HCT116 (cell line): Measurements from ENCODE around the gene C1orf116.

Experiments used
- CBX3 ChIP-seq: IDR thresholded peaks from 2 replicates; pipeline ENCODE4 v1.6.1; 2012; ENCODE audit warnings: low read depth
- CTCF ChIP-seq, 3 experiments: fragments of 200-600 bp in 1 of 3; sonication (generic) in 1 of 3; IDR thresholded peaks in 2 of 3; conservative IDR thresholded peaks in 1 of 3; 2 replicates each; pipeline ENCODE4 v1.5.1; 2012 to 2017; ENCODE audit warnings: low read depth in 2 of 3, low read length in 2 of 3, antibody characterized with exemption in 1 of 3, borderline replicate concordance in 1 of 3, control low read depth in 1 of 3, mild to moderate bottlenecking in 1 of 3, mixed read lengths in 1 of 3, mixed run types in 1 of 3, moderate library complexity in 1 of 3; ENCODE audit not compliant: insufficient read depth in 1 of 3
- EZH2 ChIP-seq: fragments of 200-600 bp; sonication (generic); IDR thresholded peaks from 2 replicates; pipeline ENCODE4 v1.6.1; 2017; ENCODE audit warnings: antibody characterized with exemption, mixed run types
- EZH2phosphoT487 ChIP-seq: fragments of 200-600 bp; IDR thresholded peaks from 2 replicates; pipeline ENCODE4 v1.6.1; 2018; ENCODE audit warnings: antibody characterized with exemption, borderline replicate concordance
- JUND ChIP-seq: IDR thresholded peaks from 2 replicates; pipeline ENCODE4 v1.6.1; 2012
- MAX ChIP-seq: IDR thresholded peaks from 2 replicates; pipeline ENCODE4 v1.6.1; 2012
- POLR2A ChIP-seq: IDR thresholded peaks from 2 replicates; pipeline ENCODE4 v1.7.0; 2011; ENCODE audit warnings: borderline replicate concordance; ENCODE audit not compliant: insufficient read depth, insufficient read length; ENCODE audit errors: extremely low read depth
- RAD21 ChIP-seq: IDR thresholded peaks from 2 replicates; pipeline ENCODE4 v1.6.1; 2012; ENCODE audit warnings: low read depth, mild to moderate bottlenecking
- SP1 ChIP-seq: IDR thresholded peaks from 2 replicates; pipeline ENCODE4 v1.6.1; 2012; ENCODE audit warnings: low read depth
- TCF7L2 ChIP-seq: IDR thresholded peaks from 2 replicates; pipeline ENCODE4 v1.7.0; 2011; ENCODE audit warnings: borderline replicate concordance, inconsistent platforms; ENCODE audit not compliant: insufficient read depth, insufficient read length; ENCODE audit errors: extremely low read depth
- ZFX ChIP-seq: fragments of 450-650 bp; IDR thresholded peaks from 2 replicates; pipeline ENCODE4 v1.6.1; 2017
- TF ChIP-seq, protein P1 (sequence below): IDR thresholded peaks from 2 replicates; pipeline ENCODE4 v1.6.1; 2012; ENCODE audit warnings: low read depth

DNA sequence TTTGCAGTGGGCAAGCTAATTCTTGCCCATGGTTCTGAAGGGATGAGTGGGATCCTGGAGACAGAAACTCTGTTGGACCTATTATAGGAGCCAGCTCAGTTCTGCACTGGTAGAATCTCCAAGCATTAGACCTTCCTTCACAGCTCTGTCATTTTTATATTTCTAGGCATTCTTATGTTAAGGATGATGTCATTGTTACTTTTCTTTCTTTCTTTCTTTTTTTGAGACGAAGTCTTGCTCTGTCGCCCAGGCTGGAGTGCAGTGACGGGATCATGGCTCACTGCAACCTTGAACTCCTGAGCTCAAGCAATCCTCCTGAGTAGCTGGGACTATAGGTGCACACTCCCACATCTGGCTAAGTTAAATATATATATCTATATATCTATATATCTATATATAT, 28.0 kb upstream of the C1orf116 start:
- TF ChIP-seq MAX, result no peak
- no peak for TF ChIP-seq CTCF (IDR thresholded peaks at IDR 0.05 in 2 of 3, conservative IDR thresholded peaks at IDR 0.05 in 1 of 3; ENCODE audit: borderline replicate concordance in 1 of 3, insufficient read depth in 1 of 3, low read depth in 2 of 3, low read length in 2 of 3)
- TF ChIP-seq EZH2, result no peak
- TF ChIP-seq RAD21, result no peak
- no peak for TF ChIP-seq POLR2A
- TF ChIP-seq, protein P1, sequence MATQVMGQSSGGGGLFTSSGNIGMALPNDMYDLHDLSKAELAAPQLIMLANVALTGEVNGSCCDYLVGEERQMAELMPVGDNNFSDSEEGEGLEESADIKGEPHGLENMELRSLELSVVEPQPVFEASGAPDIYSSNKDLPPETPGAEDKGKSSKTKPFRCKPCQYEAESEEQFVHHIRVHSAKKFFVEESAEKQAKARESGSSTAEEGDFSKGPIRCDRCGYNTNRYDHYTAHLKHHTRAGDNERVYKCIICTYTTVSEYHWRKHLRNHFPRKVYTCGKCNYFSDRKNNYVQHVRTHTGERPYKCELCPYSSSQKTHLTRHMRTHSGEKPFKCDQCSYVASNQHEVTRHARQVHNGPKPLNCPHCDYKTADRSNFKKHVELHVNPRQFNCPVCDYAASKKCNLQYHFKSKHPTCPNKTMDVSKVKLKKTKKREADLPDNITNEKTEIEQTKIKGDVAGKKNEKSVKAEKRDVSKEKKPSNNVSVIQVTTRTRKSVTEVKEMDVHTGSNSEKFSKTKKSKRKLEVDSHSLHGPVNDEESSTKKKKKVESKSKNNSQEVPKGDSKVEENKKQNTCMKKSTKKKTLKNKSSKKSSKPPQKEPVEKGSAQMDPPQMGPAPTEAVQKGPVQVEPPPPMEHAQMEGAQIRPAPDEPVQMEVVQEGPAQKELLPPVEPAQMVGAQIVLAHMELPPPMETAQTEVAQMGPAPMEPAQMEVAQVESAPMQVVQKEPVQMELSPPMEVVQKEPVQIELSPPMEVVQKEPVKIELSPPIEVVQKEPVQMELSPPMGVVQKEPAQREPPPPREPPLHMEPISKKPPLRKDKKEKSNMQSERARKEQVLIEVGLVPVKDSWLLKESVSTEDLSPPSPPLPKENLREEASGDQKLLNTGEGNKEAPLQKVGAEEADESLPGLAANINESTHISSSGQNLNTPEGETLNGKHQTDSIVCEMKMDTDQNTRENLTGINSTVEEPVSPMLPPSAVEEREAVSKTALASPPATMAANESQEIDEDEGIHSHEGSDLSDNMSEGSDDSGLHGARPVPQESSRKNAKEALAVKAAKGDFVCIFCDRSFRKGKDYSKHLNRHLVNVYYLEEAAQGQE, result no peak
- no peak for TF ChIP-seq TCF7L2
- TF ChIP-seq CBX3, result no peak
- no peak for TF ChIP-seq SP1
- TF ChIP-seq ZFX, result no peak
- no peak for TF ChIP-seq EZH2phosphoT487
- no peak for TF ChIP-seq JUND
